ENCODE data around the gene MAGI2.

DNA sequence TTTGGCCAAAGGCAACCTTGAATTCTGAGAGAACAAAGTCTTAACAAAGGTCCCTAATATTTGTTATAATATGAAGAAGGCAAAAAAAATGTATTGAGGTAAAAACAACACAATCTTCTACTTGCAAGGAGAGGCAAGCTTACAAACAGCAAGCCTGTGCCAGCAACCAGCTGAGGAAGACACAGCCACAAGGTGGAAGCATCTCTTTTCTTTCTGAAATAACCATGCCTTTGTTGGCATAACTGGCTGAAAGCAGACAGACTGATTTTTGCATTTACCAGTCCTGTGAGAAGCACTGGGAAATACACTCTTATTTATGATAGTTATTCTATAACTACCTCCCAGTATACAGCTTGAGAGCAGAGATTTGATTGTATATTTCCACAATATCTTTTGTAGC lies 1362.9 kb downstream of the MAGI2 start:
- TF ChIP-seq, protein P1, sequence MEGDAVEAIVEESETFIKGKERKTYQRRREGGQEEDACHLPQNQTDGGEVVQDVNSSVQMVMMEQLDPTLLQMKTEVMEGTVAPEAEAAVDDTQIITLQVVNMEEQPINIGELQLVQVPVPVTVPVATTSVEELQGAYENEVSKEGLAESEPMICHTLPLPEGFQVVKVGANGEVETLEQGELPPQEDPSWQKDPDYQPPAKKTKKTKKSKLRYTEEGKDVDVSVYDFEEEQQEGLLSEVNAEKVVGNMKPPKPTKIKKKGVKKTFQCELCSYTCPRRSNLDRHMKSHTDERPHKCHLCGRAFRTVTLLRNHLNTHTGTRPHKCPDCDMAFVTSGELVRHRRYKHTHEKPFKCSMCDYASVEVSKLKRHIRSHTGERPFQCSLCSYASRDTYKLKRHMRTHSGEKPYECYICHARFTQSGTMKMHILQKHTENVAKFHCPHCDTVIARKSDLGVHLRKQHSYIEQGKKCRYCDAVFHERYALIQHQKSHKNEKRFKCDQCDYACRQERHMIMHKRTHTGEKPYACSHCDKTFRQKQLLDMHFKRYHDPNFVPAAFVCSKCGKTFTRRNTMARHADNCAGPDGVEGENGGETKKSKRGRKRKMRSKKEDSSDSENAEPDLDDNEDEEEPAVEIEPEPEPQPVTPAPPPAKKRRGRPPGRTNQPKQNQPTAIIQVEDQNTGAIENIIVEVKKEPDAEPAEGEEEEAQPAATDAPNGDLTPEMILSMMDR (IDR thresholded peaks at IDR 0.05; ENCODE audit: borderline replicate concordance, extremely low read depth, low read length, poor library complexity, severe bottlenecking) = no peak
- no peak for TF ChIP-seq EZH2 (IDR thresholded peaks at IDR 0.05; ENCODE audit: borderline replicate concordance, low read depth, low read length, severe bottlenecking)

Data from DND-41 (cell line).